Inflammatory macrophage (primary cell): ENCODE measurements around the gene CAMTA1.
"Not testable (repeated sequence)": the region's sequence is repeated elsewhere in the genome, so short reads cannot be mapped to it uniquely, and the experiment has no call there.

Source experiments
- DNase-seq, 2 donors: peaks; one replicate each; pipeline ENCODE4 v3.0.0-alpha.2; 2020 to 2022

Gene CAMTA1

GRCh38 chr1:6911021-6911941 is 126.0 kb downstream of the CAMTA1 start:
- no peak for DNase-seq

- no peak for DNase-seq
Observed at GRCh38 chr1:6911974-6912373, 126.7 kb downstream of the CAMTA1 start.

- DNase-seq = no peak
Observed at GRCh38 chr1:6912518-6912917, 127.3 kb downstream of the CAMTA1 start.

GRCh38 chr1:6913086-6913485 is 127.8 kb downstream of the CAMTA1 start:
- no peak for DNase-seq

- DNase-seq = no peak
Observed at GRCh38 chr1:6914706-6915105, 129.5 kb downstream of the CAMTA1 start.

- no peak for DNase-seq
Observed at GRCh38 chr1:6915999-6916565, 130.8 kb downstream of the CAMTA1 start.

GRCh38 chr1:6917067-6917466 is 131.8 kb downstream of the CAMTA1 start:
- no peak for DNase-seq

GRCh38 chr1:6918186-6918924 is 133.1 kb downstream of the CAMTA1 start:
- no peak for DNase-seq

GRCh38 chr1:6918925-6919511 is 133.8 kb downstream of the CAMTA1 start:
- DNase-seq = no peak

- not testable (repeated sequence) for DNase-seq
Observed at GRCh38 chr1:6921506-6921905, 136.3 kb downstream of the CAMTA1 start.

- DNase-seq = no peak
Observed at GRCh38 chr1:6922096-6922931, 137.1 kb downstream of the CAMTA1 start.

GRCh38 chr1:6923012-6923411 is 137.8 kb downstream of the CAMTA1 start:
- no peak for DNase-seq

- DNase-seq = no peak
Observed at GRCh38 chr1:6923416-6923815, 138.2 kb downstream of the CAMTA1 start.

GRCh38 chr1:6923955-6924881 is 139.0 kb downstream of the CAMTA1 start:
- no peak for DNase-seq

- no peak for DNase-seq
Observed at GRCh38 chr1:6924891-6925290, 139.6 kb downstream of the CAMTA1 start.

- DNase-seq = no peak
Observed at GRCh38 chr1:6927626-6928025, 142.4 kb downstream of the CAMTA1 start.

GRCh38 chr1:6928106-6928885 is 143.0 kb downstream of the CAMTA1 start:
- DNase-seq = no peak

- DNase-seq = no peak
Observed at GRCh38 chr1:6930732-6931300, 145.6 kb downstream of the CAMTA1 start.

- DNase-seq = no peak
Observed at GRCh38 chr1:6935361-6935883, 150.2 kb downstream of the CAMTA1 start.
